ENCODE measurements around the gene ZNF835. TPM values are rescaled to one million over a fixed set of nuclear protein-coding genes. Genes with fewer than 3 reads are reported as not detected.
A peak's percentile ranks its signal among the peaks of the same experiment; 100 is the strongest.

ZNF835 gene
- total and polyA plus RNA-seq, 2 of the 13 experiments (the other 11 are each of a cell fraction or from before 2014, with no cell fraction given): not detected

DNA sequence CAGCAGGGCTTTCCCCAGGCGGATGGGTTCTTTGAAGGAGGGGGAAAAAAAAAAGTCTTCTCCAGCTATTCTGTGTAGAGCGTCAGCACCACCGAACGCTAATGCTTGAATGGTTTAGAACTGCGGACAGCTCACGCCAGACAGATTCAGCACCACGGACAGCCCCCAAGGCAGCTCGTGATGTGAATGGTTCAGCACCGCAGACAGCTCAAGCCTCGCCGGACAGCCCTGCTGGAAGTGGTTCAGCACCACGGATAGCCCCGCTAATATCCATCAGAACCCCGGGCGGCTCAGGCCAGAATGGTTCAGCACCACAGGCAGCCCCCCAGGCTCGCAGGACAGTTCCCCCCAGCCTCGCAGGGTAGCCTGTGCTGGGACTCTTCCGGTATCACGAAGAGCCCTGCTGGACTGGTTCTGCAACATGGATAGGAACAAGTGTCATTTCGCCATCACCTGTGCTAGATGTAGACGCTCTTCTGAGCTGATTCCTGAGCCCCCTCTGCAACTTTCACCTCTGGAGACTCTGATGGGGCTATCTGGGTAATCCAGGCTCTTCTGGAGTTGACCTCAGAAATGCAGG, 33.5 kb downstream of the ZNF835 start (continued):
- TF ChIP-seq HNRNPK (IDR thresholded peaks at IDR 0.05; ENCODE audit: low read depth, low read length, poor library complexity, severe bottlenecking): no peak
- peak; percentile 99 for TF ChIP-seq NFATC3 (CRISPR knock-in tag; IDR thresholded peaks at IDR 0.05)
- TF ChIP-seq ZNF562 (CRISPR knock-in tag; IDR thresholded peaks at IDR 0.05; ENCODE audit: borderline replicate concordance): peak; percentile 87
- 0 out of 2 replicates have a peak, but pooled peaks have one; percentile 66 for TF ChIP-seq ADNP (CRISPR knock-in tag; IDR thresholded peaks at IDR 0.05)
- TF ChIP-seq, protein P1, sequence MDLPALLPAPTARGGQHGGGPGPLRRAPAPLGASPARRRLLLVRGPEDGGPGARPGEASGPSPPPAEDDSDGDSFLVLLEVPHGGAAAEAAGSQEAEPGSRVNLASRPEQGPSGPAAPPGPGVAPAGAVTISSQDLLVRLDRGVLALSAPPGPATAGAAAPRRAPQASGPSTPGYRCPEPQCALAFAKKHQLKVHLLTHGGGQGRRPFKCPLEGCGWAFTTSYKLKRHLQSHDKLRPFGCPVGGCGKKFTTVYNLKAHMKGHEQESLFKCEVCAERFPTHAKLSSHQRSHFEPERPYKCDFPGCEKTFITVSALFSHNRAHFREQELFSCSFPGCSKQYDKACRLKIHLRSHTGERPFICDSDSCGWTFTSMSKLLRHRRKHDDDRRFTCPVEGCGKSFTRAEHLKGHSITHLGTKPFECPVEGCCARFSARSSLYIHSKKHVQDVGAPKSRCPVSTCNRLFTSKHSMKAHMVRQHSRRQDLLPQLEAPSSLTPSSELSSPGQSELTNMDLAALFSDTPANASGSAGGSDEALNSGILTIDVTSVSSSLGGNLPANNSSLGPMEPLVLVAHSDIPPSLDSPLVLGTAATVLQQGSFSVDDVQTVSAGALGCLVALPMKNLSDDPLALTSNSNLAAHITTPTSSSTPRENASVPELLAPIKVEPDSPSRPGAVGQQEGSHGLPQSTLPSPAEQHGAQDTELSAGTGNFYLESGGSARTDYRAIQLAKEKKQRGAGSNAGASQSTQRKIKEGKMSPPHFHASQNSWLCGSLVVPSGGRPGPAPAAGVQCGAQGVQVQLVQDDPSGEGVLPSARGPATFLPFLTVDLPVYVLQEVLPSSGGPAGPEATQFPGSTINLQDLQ (CRISPR knock-in tag; IDR thresholded peaks at IDR 0.05): peak; percentile 99
- TF ChIP-seq, protein P2, sequence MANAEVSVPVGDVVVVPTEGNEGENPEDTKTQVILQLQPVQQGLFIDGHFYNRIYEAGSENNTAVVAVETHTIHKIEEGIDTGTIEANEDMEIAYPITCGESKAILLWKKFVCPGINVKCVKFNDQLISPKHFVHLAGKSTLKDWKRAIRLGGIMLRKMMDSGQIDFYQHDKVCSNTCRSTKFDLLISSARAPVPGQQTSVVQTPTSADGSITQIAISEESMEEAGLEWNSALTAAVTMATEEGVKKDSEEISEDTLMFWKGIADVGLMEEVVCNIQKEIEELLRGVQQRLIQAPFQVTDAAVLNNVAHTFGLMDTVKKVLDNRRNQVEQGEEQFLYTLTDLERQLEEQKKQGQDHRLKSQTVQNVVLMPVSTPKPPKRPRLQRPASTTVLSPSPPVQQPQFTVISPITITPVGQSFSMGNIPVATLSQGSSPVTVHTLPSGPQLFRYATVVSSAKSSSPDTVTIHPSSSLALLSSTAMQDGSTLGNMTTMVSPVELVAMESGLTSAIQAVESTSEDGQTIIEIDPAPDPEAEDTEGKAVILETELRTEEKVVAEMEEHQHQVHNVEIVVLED (CRISPR knock-in tag; IDR thresholded peaks at IDR 0.05; ENCODE audit: borderline replicate concordance): peak; percentile 55; the same call in 1 of the 2 replicates
- TF ChIP-seq PHF21A (CRISPR knock-in tag; IDR thresholded peaks at IDR 0.05): no peak
- TF ChIP-seq FLYWCH1 (CRISPR knock-in tag; IDR thresholded peaks at IDR 0.05): peak; percentile 99
- TF ChIP-seq ZNF7 (CRISPR knock-in tag; IDR thresholded peaks at IDR 0.05): peak; percentile 94
- peak; percentile 96 for TF ChIP-seq ZNF777 (CRISPR knock-in tag; IDR thresholded peaks at IDR 0.05)
- peak; percentile 100 for TF ChIP-seq ZNF430 (CRISPR knock-in tag; IDR thresholded peaks at IDR 0.05)
- no peak for TF ChIP-seq NR2F2 (IDR thresholded peaks at IDR 0.05; ENCODE audit: borderline replicate concordance, low read depth)
- no peak for TF ChIP-seq RBFOX2 (IDR thresholded peaks at IDR 0.05; ENCODE audit: low read depth, low read length)
- peak; percentile 99 for TF ChIP-seq NR0B2 (CRISPR knock-in tag; IDR thresholded peaks at IDR 0.05)
- TF ChIP-seq ZNF749 (CRISPR knock-in tag; IDR thresholded peaks at IDR 0.05; ENCODE audit: borderline replicate concordance): peak; percentile 100
- TF ChIP-seq ZNF431 (CRISPR knock-in tag; IDR thresholded peaks at IDR 0.05; ENCODE audit: borderline replicate concordance, low read depth): peak; percentile 99
- TF ChIP-seq ZBTB4 (CRISPR knock-in tag; IDR thresholded peaks at IDR 0.05; ENCODE audit: borderline replicate concordance): peak; percentile 94; the same call in 1 of the 2 replicates
- peak; percentile 89 for TF ChIP-seq RXRA (CRISPR knock-in tag; IDR thresholded peaks at IDR 0.05)
- no peak for TF ChIP-seq SMARCE1 (IDR thresholded peaks at IDR 0.05; ENCODE audit: borderline replicate concordance)
- TF ChIP-seq ZNF343 (CRISPR knock-in tag; IDR thresholded peaks at IDR 0.05): peak; percentile 98
- TF ChIP-seq MTA3 (CRISPR knock-in tag; IDR thresholded peaks at IDR 0.05): peak; percentile 96
- no peak for TF ChIP-seq SNRNP70 (IDR thresholded peaks at IDR 0.05; ENCODE audit: low read depth, low read length)
